ACC112 (cell line): Measurements from ENCODE around the gene DLD.
"Not testable (repeated sequence)": the region's sequence is repeated elsewhere in the genome, so short reads cannot be mapped to it uniquely, and the experiment has no call there.

Experiments used
- H2AFZ ChIP-seq: fragments of 200-600 bp; sonication (generic); one replicate; pipeline ENCODE4 v1.6.0; 2017; ENCODE audit warnings: antibody characterized with exemption, low read length; ENCODE audit not compliant: unreplicated experiment
- H3K27ac ChIP-seq: fragments of 200-600 bp; sonication (generic); 2 replicates; pipeline ENCODE4 v1.5.1; 2014; ENCODE audit warnings: low read depth, mild to moderate bottlenecking, antibody characterized with exemption, low read length, moderate library complexity
- H3K27me3 ChIP-seq: fragments of 200-600 bp; sonication (generic); 2 replicates; pipeline ENCODE4 v1.6.1; 2014; ENCODE audit warnings: mild to moderate bottlenecking, antibody characterized with exemption, low read length, moderate library complexity, mixed read lengths; ENCODE audit not compliant: insufficient read depth
- H3K36me3 ChIP-seq: fragments of 200-600 bp; sonication (generic); 2 replicates; pipeline ENCODE4 v1.6.1; 2016; ENCODE audit warnings: mild to moderate bottlenecking, antibody characterized with exemption, low read length, moderate library complexity, mixed read lengths; ENCODE audit not compliant: insufficient read depth
- H3K4me1 ChIP-seq: fragments of 200-600 bp; sonication (generic); one replicate; pipeline ENCODE4 v1.6.1; 2016; ENCODE audit warnings: low read length, mixed read lengths; ENCODE audit not compliant: insufficient read depth, unreplicated experiment, control insufficient read depth
- H3K4me3 ChIP-seq: fragments of 200-600 bp; sonication (generic); 2 replicates; pipeline ENCODE4 v1.5.1; 2014; ENCODE audit warnings: mild to moderate bottlenecking, low read depth, low read length
- H3K79me2 ChIP-seq: fragments of 200-600 bp; sonication (generic); one replicate; pipeline ENCODE4 v1.6.0; 2016; ENCODE audit warnings: low read length; ENCODE audit not compliant: control insufficient read depth, unreplicated experiment, insufficient read depth

DLD gene

DNA sequence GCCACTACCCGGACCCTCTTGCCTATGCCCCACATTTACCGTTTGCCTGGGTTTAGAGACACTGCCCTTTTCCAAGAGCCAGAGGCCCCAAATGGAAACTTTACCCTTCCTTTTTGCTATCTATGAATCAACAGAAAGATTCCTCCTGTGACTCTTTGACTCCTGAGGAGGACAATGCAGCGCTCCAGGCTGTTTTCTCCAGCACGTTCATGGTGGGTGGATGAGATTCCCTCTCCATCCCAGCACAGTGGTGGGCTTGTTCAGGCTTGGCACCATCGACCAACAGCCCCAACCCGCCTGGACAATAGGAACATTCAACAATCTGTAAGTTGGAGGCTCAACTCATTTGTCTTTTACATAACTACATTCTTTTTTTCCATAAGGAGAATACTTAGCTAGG is 55.9 kb downstream of the DLD start:
- Histone ChIP-seq H3K27ac (peak overlapping the region; percentile 90), H2AFZ (no peak overlapping the region), H3K27me3 (no peaks in the 10 kb centered on the region)

DNA sequence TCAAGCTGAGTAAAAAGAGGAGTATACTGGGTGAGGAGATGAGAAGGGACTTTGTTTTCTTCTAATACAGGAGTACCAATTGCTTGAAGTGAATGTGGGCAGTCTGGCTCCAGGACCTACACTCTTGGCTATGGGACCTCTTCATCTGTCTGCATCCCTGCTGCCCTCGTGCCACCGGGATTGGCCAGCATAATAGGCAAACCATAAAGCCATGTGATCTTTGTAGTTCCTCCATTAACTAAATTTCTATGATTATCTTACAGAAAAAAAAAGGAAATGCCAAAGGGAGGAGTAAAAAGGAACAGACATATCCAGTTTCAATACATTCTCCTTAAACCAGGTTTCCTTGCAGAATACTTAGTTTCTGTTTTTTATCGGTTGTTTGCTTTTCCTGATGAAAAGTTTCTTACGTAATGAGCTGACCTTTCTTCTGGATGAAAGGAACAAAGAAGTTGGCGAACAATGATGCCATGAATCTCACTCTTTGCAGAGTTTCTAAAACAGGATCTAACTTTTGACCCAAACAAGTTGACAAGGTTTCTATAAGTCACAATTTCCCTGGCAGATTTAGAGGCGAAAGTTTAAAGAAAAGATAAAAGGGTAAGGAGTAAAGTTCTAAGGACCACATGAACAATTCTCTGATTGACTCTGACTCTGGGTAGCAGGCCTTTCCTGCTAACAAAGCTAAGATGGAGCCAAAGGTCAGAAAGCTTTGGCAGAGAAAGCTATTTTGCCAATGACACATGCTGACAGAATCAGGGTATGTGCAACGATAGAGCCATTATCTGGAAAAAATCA is 57.9 kb downstream of the DLD start:
- H3K36me3 ChIP-seq = peaks cover 62% of the 10 kb centered on the region
- peak overlapping the region; percentile 90 for H3K27ac ChIP-seq
- H3K79me2 ChIP-seq = peaks cover 10% of the 10 kb centered on the region
- H3K4me1 ChIP-seq = peaks cover 77% of the 10 kb centered on the region
- H2AFZ ChIP-seq = no peak overlapping the region
- peak overlapping the region; percentile 56 for H3K4me3 ChIP-seq
- H3K27me3 ChIP-seq = no peaks in the 10 kb centered on the region

More for the DNA sequence above, 55.9 kb downstream of the DLD start:
- peaks cover 57% of the 10 kb centered on the region for H3K4me1 ChIP-seq
- H3K4me3 ChIP-seq = peak overlapping the region; percentile 17; the same call in 1 of the 2 replicates
- H3K79me2 ChIP-seq = peaks cover 10% of the 10 kb centered on the region
- peaks cover 60% of the 10 kb centered on the region for H3K36me3 ChIP-seq

DNA sequence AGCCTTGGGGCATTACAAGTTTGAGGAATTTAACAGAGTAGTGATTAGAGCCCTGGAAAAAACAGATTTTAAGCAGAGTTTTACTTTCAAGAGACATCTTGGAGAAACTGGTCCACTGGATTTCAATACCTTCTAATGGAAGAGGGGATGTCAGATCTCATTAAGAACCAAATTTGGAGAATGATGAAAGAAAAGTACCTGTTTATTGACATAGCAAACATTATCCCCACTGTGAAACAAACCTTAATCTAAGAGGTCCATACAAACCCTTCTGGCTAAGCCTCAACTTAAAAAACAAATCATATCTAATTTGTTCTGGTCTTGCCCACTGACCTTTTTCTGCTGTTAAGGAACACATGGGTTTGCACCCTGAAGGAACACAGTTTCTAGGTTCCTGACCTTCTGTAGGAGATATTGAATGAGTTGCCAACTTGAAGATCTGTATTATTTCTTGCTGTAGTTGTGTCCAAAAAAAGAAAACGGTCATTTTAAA is 58.5 kb downstream of the DLD start:
- peaks cover 78% of the 10 kb centered on the region for H3K4me1 ChIP-seq
- peak overlapping the region; percentile 46; the same call in 1 of the 2 replicates for H3K4me3 ChIP-seq
- H3K27me3 ChIP-seq = no peaks in the 10 kb centered on the region
- H3K79me2 ChIP-seq = peaks cover 10% of the 10 kb centered on the region
- H3K27ac ChIP-seq = peak overlapping the region; percentile 90
- no peak overlapping the region for H2AFZ ChIP-seq
- peaks cover 57% of the 10 kb centered on the region for H3K36me3 ChIP-seq

DNA sequence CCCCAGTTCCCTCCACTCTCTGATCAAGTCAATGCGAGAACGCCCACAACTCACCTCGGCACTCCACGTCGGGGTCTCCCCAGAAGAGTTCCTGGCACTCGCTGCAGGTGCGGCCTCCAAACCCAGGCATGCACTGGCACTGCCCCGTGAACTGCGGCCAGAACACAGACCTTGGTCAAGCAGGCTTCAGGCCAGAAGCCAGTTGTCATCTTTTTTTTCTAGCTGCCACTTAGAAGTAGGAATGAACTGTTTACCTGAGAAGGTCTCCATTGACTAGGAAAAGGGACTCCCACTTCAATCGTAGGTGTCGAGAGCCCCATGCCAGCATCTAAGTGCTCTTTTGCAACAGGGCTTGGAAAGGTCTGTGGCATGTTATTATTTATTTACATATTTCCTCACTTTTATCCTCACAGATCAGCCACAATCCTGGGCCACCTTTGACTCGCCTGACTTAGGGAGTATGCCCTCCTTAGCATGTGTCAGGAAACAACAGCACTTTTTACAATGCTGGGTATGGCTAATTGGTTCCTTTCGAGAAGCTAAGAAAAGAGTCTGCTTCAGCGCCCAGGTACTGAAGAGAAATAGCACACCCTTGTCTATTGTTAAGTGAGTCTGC is 60.3 kb downstream of the DLD start:
- Histone ChIP-seq H3K4me1 (peaks cover 72% of the 10 kb centered on the region), H3K27me3 (no peaks in the 10 kb centered on the region), H3K79me2 (peaks cover 8% of the 10 kb centered on the region), H3K4me3 (no peak overlapping the region), H3K36me3 (peaks cover 46% of the 10 kb centered on the region), H3K27ac (peak overlapping the region; percentile 90), H2AFZ (no peak overlapping the region)

DNA sequence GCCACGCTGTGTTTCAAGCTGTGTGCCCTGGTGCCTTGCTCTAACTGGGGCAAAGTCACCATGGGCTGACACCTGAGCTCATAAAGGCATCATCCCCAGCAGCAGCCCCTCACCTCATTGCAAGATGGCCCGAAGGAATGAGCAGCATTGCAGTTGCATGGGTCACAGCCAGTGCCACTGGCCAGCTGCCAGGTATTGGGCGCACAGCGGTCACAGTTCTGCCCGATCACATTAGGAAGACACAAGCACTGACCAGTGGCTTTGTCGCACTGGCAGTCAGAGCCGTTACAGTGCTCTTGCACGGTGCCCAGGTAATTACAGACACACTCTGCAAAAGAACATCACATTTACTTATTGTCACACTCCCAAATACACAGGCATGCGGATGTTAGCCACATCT is 60.9 kb downstream of the DLD start:
- Histone ChIP-seq H3K27ac (peak overlapping the region; percentile 69), H2AFZ (no peak overlapping the region), H3K4me1 (peaks cover 67% of the 10 kb centered on the region), H3K4me3 (peak overlapping the region; percentile 15; the same call in 1 of the 2 replicates), H3K79me2 (peaks cover 8% of the 10 kb centered on the region), H3K27me3 (no peaks in the 10 kb centered on the region), H3K36me3 (peaks cover 52% of the 10 kb centered on the region)

DNA sequence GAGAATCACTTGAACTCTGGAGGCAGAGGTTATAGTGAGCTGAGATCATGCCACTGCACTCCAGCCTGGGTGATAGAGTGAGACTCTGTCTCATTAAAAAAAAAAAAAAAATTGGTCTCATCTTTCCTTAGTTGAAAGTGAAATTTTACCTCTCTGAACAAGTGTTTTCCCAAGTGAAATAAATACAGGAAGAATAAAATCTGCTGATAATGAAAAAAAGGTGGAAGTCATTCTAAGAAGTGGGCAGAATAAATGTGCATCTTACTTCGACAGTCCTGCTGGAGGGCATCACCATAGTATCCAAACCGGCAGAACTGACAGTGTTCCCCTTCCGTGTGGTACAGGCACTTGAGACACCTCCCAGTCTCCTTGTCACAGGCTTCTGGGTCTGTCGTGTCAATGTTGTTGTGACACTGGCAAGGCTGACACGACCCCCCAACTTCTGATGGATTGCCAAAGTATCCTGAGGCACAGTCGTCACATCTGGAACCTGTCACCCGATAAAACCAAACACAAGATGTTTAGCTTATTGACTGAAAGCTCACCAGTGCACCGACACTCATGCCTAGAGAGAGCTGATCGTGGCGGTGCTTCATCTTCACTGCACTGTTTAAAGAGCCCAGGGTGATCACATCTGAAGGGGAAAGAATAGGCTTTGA is 62.4 kb downstream of the DLD start:
- H3K36me3 ChIP-seq = peaks cover 59% of the 10 kb centered on the region
- H3K27ac ChIP-seq = peak overlapping the region; percentile 69
- peaks cover 65% of the 10 kb centered on the region for H3K4me1 ChIP-seq
- no peak overlapping the region for H2AFZ ChIP-seq
- H3K79me2 ChIP-seq = no peaks in the 10 kb centered on the region
- H3K27me3 ChIP-seq = no peaks in the 10 kb centered on the region
- H3K4me3 ChIP-seq = no peak overlapping the region

DNA sequence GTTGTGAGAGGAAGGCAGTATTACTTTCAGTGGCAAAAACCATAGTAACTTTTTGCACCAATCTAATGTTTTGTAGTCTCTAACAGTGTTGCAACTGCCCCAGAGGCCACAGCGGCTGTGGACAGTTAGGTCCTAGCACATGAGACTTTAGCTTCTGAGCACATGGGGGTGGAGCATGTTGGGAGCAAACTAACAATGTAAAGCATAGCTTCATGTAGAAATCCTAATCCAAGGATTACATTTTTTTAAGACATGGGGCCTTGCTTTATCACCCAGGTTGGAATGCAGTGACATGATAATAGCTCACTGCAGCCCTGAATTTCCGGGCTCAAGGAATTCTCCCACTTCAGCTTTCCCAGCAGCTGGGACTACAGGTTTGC is 62.9 kb downstream of the DLD start:
- Histone ChIP-seq H3K4me1 (peaks cover 64% of the 10 kb centered on the region), H3K36me3 (peaks cover 57% of the 10 kb centered on the region), H3K27ac (peak overlapping the region; percentile 69)

DNA sequence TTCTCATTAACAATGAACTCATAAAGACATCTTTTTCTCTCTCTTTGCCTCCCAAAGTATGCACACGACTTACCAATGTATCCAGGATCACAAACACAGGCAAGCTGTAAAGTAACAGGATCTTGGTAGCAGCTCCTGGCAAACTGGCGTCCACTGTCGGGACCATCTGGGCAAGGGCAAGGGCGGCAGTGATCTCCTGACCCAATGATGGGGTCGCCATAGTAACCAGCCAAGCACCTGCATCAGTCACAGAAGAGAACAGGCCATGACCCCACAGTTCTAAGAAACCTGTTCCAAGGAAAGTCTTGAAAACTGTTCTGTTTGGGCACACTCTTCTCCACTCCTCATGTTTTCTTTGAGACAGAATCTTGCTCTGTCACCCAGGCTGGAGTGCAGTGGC is 64.4 kb downstream of the DLD start:
- H3K27ac ChIP-seq = no peak overlapping the region
- peaks cover 68% of the 10 kb centered on the region for H3K36me3 ChIP-seq
- H2AFZ ChIP-seq = no peak overlapping the region
- no peaks in the 10 kb centered on the region for H3K79me2 ChIP-seq
- no peak overlapping the region for H3K4me3 ChIP-seq
- no peaks in the 10 kb centered on the region for H3K27me3 ChIP-seq
- peaks cover 60% of the 10 kb centered on the region for H3K4me1 ChIP-seq

More for the DNA sequence above, 62.9 kb downstream of the DLD start:
- H3K4me3 ChIP-seq = no peak overlapping the region
- H3K79me2 ChIP-seq = no peaks in the 10 kb centered on the region
- H2AFZ ChIP-seq = no peak overlapping the region
- no peaks in the 10 kb centered on the region for H3K27me3 ChIP-seq

DNA sequence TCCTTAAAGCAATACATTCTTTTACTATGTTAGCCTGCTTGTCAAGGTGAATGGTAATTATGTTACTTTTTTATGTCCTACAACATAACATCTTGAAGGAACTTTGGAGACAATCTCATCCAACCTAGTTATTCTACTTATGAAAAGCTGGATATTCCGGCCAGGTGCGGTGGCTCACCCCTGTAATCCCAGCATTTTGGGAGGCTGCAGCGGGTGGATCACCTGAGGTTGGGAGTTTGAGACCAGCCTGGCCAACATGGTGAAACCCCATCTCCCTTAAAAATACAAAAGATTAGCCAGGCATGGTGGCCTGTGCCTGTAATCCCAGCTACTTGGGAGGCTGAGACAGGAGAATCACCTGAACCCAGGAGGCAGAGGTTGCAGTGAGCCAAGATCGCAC is 66.0 kb downstream of the DLD start:
- H3K27ac ChIP-seq, H3K79me2 ChIP-seq: not testable (repeated sequence)
- H3K36me3 ChIP-seq = peaks cover 64% of the 10 kb centered on the region

DNA sequence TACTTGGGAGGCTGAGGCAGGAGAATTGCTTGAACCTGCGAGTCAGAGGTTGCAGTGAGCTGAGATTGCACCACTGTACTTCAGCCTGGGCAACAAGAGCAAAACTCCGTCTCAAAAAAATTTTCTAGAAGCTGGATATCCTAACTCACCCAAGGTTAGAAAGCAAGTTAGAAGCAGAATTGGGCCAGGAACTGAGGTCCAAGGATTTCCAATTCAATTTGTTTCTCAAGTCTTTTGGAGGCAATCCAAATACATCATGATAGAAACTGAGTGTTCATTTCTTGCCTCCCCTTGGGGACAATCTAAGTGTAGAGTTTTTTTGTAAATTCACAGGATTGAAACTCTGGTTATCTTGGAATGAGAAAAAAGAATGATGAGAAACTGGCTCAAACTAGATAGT is 66.5 kb downstream of the DLD start:
- Histone ChIP-seq H3K79me2 (no peaks in the 10 kb centered on the region), H3K4me3 (no peak overlapping the region), H3K36me3 (peaks cover 63% of the 10 kb centered on the region), H3K27me3 (no peaks in the 10 kb centered on the region), H3K4me1 (peaks cover 39% of the 10 kb centered on the region), H2AFZ (no peak overlapping the region), H3K27ac (peak overlapping the region; percentile 62)

More for the DNA sequence above, 66.0 kb downstream of the DLD start:
- H3K4me1 ChIP-seq = peaks cover 44% of the 10 kb centered on the region
- not testable (repeated sequence) for H3K27me3 ChIP-seq, H3K4me3 ChIP-seq, H2AFZ ChIP-seq
